ENCODE data around the gene HEATR5A.
"Not testable (repeated sequence)": the region's sequence is repeated elsewhere in the genome, so short reads cannot be mapped to it uniquely, and the experiment has no call there.

Gene HEATR5A

GRCh38 chr14:31341280-31341679, 79.1 kb downstream of the HEATR5A start:
- no peak overlapping the region for H3K4me3 ChIP-seq (ENCODE audit: low read length)
- H3K4me1 ChIP-seq (ENCODE audit: insufficient read depth, low read length), result no peaks in the 10 kb centered on the region
- 96% methylated on average over 3 of the region's 3 CpGs for WGBS
- no peak overlapping the region for H3K9ac ChIP-seq (ENCODE audit: low read depth, low read length)
- no peak overlapping the region for H3K27ac ChIP-seq (ENCODE audit: low read depth, low read length)
- H3K36me3 ChIP-seq (ENCODE audit: insufficient read depth, low read length), result peaks cover 27% of the 10 kb centered on the region
- H3K9me3 ChIP-seq (ENCODE audit: insufficient read depth, low read depth, low read length), result no peaks in the 10 kb centered on the region
- H3K27me3 ChIP-seq (ENCODE audit: insufficient read depth, low read length), result no peaks in the 10 kb centered on the region

DNA sequence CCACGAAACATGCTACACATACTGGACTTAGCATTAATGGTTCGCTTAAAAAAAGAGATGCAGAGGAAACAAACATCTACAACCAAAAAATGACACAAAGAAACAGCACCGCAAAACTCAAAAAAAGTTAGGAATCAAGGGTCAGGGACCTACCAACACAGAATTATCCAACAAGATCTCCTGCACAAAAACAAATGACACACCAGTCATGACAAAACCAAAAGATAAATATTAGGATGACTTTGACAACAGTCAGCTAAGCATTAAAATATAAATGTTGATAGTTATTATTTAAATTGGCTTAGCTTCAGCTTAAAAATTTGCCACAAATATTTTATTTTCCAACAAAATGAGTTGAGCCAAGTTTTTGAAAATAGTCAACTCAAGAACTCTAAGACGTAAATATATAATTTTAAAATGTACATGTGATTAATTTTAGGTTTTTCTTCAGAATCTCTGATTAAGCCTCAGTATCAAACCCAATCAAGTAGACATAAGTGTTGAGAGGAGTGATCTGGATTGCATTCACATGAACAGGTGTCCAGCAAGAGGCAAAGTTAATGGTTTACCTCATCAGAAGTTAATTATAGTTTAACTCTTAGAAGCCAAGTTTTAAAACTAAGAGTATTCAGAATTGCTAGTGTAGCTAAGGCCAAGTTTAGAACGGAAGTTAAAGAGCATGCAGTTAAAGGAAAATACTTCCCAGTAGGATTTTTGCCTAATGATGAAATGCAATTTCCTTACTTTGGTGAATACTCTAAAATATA, 79.9 kb downstream of the HEATR5A start:
- H3K4me1 ChIP-seq (ENCODE audit: insufficient read depth, low read length), result no peaks in the 10 kb centered on the region
- H3K4me3 ChIP-seq (ENCODE audit: low read length), result no peak overlapping the region
- no peaks in the 10 kb centered on the region for H3K9me3 ChIP-seq (ENCODE audit: insufficient read depth, low read depth, low read length)
- H3K9ac ChIP-seq (ENCODE audit: low read depth, low read length), result no peak overlapping the region
- WGBS, result 94% methylated on average over 4 of the region's 5 CpGs
- H3K27me3 ChIP-seq (ENCODE audit: insufficient read depth, low read length), result no peaks in the 10 kb centered on the region
- H3K27ac ChIP-seq (ENCODE audit: low read depth, low read length), result no peak overlapping the region
- H3K36me3 ChIP-seq (ENCODE audit: insufficient read depth, low read length), result peaks cover 21% of the 10 kb centered on the region

DNA sequence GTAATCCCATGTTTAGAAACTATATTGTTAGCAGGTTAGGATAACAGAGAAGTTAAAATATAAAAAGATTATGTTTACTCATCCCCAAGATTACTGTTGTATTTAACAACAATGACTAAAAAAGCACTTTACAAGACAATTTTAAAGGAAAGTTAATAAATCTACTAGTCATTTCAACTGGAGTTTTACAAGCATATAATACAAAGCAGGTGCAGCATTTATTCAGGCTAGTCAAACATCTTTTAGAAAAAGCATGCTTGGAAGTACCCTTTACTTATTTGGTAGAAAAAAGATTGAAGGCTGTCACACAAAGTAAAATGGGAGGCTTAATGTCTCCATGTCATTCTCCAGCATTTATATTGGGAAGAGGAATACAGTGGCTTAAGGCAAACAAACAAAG, 80.6 kb downstream of the HEATR5A start:
- Histone ChIP-seq H3K9ac (ENCODE audit: low read depth, low read length) (no peak overlapping the region), H3K9me3 (ENCODE audit: insufficient read depth, low read depth, low read length) (no peaks in the 10 kb centered on the region), H3K36me3 (ENCODE audit: insufficient read depth, low read length) (peaks cover 15% of the 10 kb centered on the region)

DNA sequence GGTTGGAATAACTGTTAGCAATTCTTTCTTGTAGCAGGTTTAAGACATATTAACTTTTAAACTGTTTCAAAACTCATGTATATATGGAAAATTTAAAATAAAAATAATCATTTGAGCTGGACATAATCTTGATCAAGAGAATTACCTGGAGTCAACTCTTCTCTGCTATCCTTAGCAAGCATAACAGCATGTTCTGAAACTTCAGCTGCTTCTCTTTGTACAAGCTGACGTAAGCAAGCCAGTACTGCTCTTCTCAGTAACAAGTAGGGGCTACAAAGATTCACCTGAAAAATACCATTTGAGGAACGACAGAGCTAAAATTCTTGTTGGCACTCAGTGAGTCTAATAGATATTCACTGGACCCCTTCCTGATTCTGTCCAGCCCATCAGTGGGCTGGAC, 83.0 kb downstream of the HEATR5A start:
- WGBS, result 96% methylated on average over 2 of the region's 2 CpGs
- Histone ChIP-seq H3K27me3 (ENCODE audit: insufficient read depth, low read length) (no peaks in the 10 kb centered on the region), H3K9ac (ENCODE audit: low read depth, low read length) (no peak overlapping the region)

More for the DNA sequence above, 80.6 kb downstream of the HEATR5A start:
- no peaks in the 10 kb centered on the region for H3K4me1 ChIP-seq (ENCODE audit: insufficient read depth, low read length)
- H3K4me3 ChIP-seq (ENCODE audit: low read length), result no peak overlapping the region
- H3K27me3 ChIP-seq (ENCODE audit: insufficient read depth, low read length), result no peaks in the 10 kb centered on the region
- H3K27ac ChIP-seq (ENCODE audit: low read depth, low read length), result no peak overlapping the region

DNA sequence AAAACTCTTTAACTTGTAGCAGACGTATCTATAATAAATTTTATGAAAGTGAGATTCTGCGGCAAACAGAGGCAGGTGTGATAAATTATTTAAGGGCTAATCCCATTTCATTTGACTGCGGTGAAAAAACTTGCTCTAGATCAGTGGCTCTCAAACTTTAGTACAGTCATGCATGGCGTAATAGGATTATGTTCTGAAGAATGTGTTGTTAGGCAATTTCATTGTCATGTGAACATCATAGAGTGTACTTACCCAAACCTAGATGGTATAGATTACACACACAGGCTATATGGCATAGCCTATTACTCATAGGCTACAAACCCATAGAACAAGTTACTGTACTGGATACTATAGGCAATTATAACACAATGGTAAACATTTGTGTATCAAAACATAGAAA, 83.7 kb downstream of the HEATR5A start:
- WGBS, result 94% methylated on average over 4 of the region's 4 CpGs
- Histone ChIP-seq H3K27ac (ENCODE audit: low read depth, low read length) (no peak overlapping the region), H3K9me3 (ENCODE audit: insufficient read depth, low read depth, low read length) (peaks cover 7% of the 10 kb centered on the region)

More for the DNA sequence above, 83.0 kb downstream of the HEATR5A start:
- Histone ChIP-seq H3K36me3 (ENCODE audit: insufficient read depth, low read length) (peaks cover 10% of the 10 kb centered on the region), H3K9me3 (ENCODE audit: insufficient read depth, low read depth, low read length) (peaks cover 5% of the 10 kb centered on the region; the same call in 1 of the 2 replicates), H3K4me1 (ENCODE audit: insufficient read depth, low read length) (no peaks in the 10 kb centered on the region), H3K27ac (ENCODE audit: low read depth, low read length) (no peak overlapping the region), H3K4me3 (ENCODE audit: low read length) (no peak overlapping the region)

DNA sequence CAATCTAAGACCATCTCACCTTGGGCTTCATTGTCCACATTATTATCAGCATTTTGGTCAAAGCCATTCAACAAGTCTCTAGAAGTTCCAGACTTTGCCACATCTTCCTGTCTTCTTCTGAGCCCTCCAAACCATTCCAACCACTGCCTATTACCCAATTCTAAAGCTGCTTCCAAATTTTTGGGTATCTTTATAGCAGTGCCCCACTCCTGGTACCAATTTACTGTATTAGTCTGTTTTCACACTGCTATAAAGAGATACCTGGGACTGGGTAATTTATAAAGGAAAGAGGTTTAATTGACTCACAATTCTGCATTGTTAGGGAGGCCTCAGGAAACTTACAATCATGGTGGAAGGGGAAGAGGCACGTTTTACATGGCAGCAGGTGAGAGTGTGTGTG, 89.0 kb downstream of the HEATR5A start:
- H3K36me3 ChIP-seq (ENCODE audit: insufficient read depth, low read length), result peaks cover 18% of the 10 kb centered on the region
- not testable (repeated sequence) for H3K27ac ChIP-seq (ENCODE audit: low read depth, low read length); H3K4me1 ChIP-seq (ENCODE audit: insufficient read depth, low read length); H3K4me3 ChIP-seq (ENCODE audit: low read length); H3K9ac ChIP-seq (ENCODE audit: low read depth, low read length); H3K27me3 ChIP-seq (ENCODE audit: insufficient read depth, low read length)
- 89% methylated on average over 1 of the region's 1 CpG for WGBS
- peaks cover 24% of the 10 kb centered on the region for H3K9me3 ChIP-seq (ENCODE audit: insufficient read depth, low read depth, low read length)

More for the DNA sequence above, 83.7 kb downstream of the HEATR5A start:
- H3K4me3 ChIP-seq (ENCODE audit: low read length), result no peak overlapping the region
- H3K9ac ChIP-seq (ENCODE audit: low read depth, low read length), result no peak overlapping the region
- H3K4me1 ChIP-seq (ENCODE audit: insufficient read depth, low read length), result no peaks in the 10 kb centered on the region
- no peaks in the 10 kb centered on the region for H3K27me3 ChIP-seq (ENCODE audit: insufficient read depth, low read length)
- peaks cover 17% of the 10 kb centered on the region for H3K36me3 ChIP-seq (ENCODE audit: insufficient read depth, low read length)

DNA sequence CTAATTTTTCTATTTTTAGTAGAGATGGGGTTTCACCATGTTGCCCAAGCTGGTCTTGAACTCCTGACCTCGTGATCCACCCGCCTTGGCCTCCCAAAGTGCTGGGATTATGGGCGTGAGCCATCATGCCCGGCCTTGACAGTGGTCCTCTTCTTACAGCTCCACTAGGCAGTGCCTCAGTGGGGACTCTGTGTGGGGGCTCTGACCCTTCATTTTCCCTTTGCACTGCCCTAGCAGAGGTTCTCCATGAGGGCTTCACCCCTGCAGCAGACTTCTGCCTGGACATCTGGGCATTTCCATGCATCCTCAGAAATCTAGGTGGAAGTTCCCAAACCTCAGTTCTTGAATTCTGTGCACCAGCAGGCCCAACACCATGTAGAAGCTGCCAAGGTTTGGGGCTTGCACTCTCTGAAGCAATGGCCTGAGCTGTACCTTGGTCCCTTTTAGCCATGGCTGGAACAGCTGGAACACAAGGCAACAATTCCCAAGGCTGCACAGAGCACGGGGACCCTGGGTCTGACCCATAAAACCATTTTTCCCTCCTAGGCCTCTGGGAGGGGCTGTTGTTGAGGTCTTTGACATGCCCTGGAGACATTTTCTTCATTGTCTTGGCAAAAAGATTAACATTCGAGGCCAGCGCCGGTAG, 90.4 kb downstream of the HEATR5A start:
- H3K27me3 ChIP-seq (ENCODE audit: insufficient read depth, low read length); H3K27ac ChIP-seq (ENCODE audit: low read depth, low read length); H3K4me3 ChIP-seq (ENCODE audit: low read length); H3K9ac ChIP-seq (ENCODE audit: low read depth, low read length); H3K4me1 ChIP-seq (ENCODE audit: insufficient read depth, low read length): not testable (repeated sequence)
- WGBS, result 97% methylated on average over 8 of the region's 8 CpGs
- Histone ChIP-seq H3K9me3 (ENCODE audit: insufficient read depth, low read depth, low read length) (peaks cover 24% of the 10 kb centered on the region), H3K36me3 (ENCODE audit: insufficient read depth, low read length) (peaks cover 18% of the 10 kb centered on the region)

DNA sequence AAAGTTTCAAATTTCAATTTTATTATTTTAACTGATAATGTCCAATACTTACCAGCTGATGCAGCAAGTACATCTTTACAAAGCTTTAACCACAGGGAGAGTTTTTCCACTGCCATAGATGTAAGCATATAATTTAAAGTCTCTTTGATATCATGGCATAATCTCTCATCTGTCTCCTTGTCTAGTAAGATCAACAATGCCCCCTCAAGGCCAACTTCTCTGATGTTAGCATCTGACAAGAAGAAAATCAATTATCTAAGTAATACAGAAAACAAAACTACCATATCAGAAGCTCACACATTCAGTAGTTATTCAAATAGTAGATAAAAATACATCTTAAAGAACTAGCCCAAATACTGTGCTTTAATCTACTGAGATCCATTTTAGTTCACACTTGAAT, 94.2 kb downstream of the HEATR5A start:
- peaks cover 12% of the 10 kb centered on the region; the same call in 1 of the 2 replicates for H3K9me3 ChIP-seq (ENCODE audit: insufficient read depth, low read depth, low read length)
- no peaks in the 10 kb centered on the region for H3K4me1 ChIP-seq (ENCODE audit: insufficient read depth, low read length)
- no peak overlapping the region for H3K4me3 ChIP-seq (ENCODE audit: low read length)
- no peaks in the 10 kb centered on the region for H3K27me3 ChIP-seq (ENCODE audit: insufficient read depth, low read length)
- no peak overlapping the region for H3K9ac ChIP-seq (ENCODE audit: low read depth, low read length)
- H3K27ac ChIP-seq (ENCODE audit: low read depth, low read length), result no peak overlapping the region
- peaks cover 2% of the 10 kb centered on the region; the same call in 1 of the 2 replicates for H3K36me3 ChIP-seq (ENCODE audit: insufficient read depth, low read length)

DNA sequence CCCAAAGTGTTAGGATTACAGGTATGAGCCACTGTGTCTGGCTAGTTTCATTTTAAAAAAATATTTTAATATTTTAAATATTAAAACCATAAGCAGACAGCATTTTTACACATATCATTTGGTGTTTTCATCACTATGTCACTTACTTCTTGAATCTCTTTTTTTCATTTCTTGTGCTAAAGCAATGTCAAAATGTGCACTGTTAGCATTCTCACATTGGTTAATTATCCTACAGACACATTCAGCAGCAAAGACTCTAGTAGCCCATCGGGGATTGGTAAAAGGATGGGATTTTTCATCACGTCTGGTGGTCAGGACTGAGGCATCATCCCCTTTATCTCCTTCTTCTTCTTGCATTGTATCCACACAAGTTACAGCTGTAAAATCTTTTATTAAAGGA, 96.9 kb downstream of the HEATR5A start:
- Histone ChIP-seq H3K36me3 (ENCODE audit: insufficient read depth, low read length) (no peaks in the 10 kb centered on the region), H3K27me3 (ENCODE audit: insufficient read depth, low read length) (no peaks in the 10 kb centered on the region), H3K4me3 (ENCODE audit: low read length) (no peak overlapping the region), H3K4me1 (ENCODE audit: insufficient read depth, low read length) (no peaks in the 10 kb centered on the region), H3K9ac (ENCODE audit: low read depth, low read length) (no peak overlapping the region), H3K9me3 (ENCODE audit: insufficient read depth, low read depth, low read length) (no peaks in the 10 kb centered on the region), H3K27ac (ENCODE audit: low read depth, low read length) (no peak overlapping the region)
- 89% methylated on average over 2 of the region's 2 CpGs for WGBS

DNA sequence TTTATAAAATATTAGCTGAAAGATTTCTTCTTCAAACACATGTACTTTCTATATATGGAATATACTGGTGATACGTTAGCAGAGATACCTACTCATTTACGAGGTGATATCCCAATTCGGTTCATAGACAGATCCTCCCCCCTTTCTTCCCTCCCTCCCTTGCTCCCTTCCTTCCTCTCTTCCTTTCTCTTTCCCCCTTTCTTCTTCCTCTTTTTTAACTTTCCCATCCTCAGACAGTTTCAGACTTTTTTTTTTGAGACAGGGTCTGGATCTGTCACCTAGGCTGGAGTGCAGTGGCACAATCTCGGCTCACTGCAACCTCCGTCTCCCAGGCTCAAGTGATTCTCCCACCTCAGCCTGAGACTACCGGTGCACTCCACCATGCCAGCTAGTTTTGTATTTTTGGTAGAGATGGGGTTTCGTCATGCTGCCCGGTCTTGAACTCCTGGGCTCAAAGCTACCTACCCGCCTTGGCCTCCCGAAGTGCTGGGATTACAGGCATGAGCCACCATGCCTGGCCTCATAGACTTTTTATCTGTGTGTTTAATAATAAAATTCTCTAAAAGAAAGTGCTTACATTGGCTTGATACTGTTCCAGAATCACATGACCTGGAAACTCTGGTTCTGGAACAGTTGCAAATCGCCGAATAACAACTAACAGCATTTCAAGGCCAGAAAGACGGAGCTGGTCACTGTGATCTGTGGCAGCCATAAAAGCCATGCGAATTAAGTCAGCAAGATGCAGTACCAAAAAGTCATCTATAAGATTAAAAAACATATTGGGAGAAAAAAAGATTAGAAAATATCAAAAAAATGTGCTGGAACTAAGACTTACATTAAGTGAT, 99.2 kb downstream of the HEATR5A start:
- WGBS, result 95% methylated on average over 14 of the region's 14 CpGs
- 0 out of 2 replicates have a peak, but pooled peaks cover 7% of the 10 kb centered on the region for H3K36me3 ChIP-seq (ENCODE audit: insufficient read depth, low read length)

DNA sequence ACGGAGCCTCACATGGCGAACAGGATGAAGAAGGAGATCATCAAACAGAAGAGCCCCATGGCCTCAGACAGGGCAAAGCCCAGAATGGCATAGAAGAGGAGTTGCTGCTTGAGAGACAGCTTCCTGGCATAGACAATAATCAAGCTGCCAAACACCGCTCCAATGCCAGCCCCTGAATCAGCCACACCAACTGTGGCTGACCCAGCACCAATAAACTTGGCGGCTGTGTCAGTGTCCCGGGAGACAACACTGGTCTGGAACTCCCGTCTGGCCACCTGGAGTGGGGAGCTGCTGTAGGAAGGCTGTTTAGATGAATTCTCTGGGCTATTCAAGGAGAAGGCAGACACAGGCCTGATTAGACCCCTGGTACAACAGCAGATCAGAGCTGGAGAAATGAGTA, 100.1 kb downstream of the HEATR5A start:
- no peak overlapping the region for H3K4me3 ChIP-seq (ENCODE audit: low read length)
- 92% methylated on average over 6 of the region's 6 CpGs for WGBS

More for the DNA sequence above, 99.2 kb downstream of the HEATR5A start:
- Histone ChIP-seq H3K4me1 (ENCODE audit: insufficient read depth, low read length) (no peaks in the 10 kb centered on the region), H3K27ac (ENCODE audit: low read depth, low read length) (no peak overlapping the region), H3K4me3 (ENCODE audit: low read length) (no peak overlapping the region), H3K9me3 (ENCODE audit: insufficient read depth, low read depth, low read length) (no peaks in the 10 kb centered on the region), H3K27me3 (ENCODE audit: insufficient read depth, low read length) (no peaks in the 10 kb centered on the region), H3K9ac (ENCODE audit: low read depth, low read length) (no peak overlapping the region)

More for the DNA sequence above, 100.1 kb downstream of the HEATR5A start:
- Histone ChIP-seq H3K9me3 (ENCODE audit: insufficient read depth, low read depth, low read length) (no peaks in the 10 kb centered on the region), H3K4me1 (ENCODE audit: insufficient read depth, low read length) (peaks cover 6% of the 10 kb centered on the region; the same call in 1 of the 2 replicates), H3K9ac (ENCODE audit: low read depth, low read length) (no peak overlapping the region), H3K27ac (ENCODE audit: low read depth, low read length) (no peak overlapping the region), H3K36me3 (ENCODE audit: insufficient read depth, low read length) (0 out of 2 replicates have a peak, but pooled peaks cover 8% of the 10 kb centered on the region), H3K27me3 (ENCODE audit: insufficient read depth, low read length) (no peaks in the 10 kb centered on the region)
